Measurements from ENCODE around the gene RAB6C.
"Not testable (repeated sequence)": the region's sequence is repeated elsewhere in the genome, so short reads cannot be mapped to it uniquely, and the experiment has no call there.

Gene RAB6C

DNA sequence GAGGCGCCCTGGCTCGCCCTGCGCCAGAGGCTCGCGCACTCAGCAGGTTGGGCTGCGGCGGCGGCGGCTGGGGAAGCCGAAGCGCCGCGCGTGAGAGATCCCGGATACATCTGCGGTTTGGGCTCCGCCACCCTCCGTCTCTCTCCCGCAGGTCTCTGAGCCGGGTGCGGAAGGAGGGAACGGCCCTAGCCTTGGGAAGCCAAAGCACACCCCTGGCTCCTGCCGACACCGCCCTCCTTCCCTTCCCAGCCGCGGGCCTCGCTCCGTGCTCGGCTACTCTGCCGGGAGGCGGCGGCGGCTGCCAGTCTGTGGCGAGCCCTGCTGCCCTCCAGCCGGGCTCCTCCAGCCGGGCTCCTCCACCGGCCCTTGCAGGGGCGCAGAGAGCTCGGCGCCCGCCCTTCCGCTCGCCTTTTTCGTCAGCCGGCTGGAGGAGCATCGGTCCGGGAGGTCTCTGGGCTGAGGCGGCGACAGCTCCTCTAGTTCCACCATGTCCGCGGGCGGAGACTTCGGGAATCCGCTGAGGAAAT is at the start of gene RAB6C:
Gene RAB6C (plus strand): TSS at position 38 of the 527 bp plus-strand sequence. CDS start 450 bp downstream, at position 488.
- not testable (repeated sequence) for DNase-seq

DNA sequence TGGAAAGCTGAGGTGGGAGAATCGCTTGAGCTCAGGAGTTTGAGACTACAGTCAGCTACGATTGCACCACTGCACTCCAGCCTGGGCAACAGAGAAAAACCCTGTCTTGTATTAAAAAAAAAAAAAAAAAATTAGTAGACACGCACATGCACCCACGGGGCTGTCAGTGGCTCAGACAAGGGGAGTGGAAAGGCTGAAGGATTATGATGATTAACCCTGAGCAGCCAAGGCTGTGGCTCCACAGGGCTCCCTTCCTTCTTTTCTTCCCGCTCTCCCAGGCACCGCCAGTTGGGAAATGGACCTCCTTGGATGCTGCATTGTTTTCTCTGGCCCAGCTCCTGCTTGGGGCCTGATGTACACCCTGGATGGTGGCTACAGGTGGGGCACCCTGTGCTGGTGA is 49.0 kb upstream of the RAB6C start:
- DNase-seq, result no peak

DNA sequence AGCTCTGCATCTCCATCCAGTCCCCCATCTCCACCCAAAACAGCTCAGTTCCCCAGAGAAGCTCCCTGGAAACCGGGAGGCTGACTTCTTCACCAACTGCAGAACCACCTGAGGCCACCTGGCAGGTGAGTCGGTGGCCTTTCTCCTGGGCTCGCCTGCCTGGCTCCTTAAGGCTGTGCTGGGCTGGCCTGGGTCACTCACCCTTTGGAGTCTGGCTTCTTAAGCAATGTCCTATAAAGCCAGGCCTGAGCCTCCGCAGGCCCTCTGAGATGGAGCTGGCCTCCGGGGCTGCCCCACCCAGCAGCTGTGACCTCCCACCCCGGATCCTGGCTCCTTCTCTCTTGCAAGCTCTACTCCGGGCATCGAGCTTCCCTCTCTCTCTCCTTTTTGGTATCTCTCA is 46.1 kb upstream of the RAB6C start:
- not testable (repeated sequence) for DNase-seq

DNA sequence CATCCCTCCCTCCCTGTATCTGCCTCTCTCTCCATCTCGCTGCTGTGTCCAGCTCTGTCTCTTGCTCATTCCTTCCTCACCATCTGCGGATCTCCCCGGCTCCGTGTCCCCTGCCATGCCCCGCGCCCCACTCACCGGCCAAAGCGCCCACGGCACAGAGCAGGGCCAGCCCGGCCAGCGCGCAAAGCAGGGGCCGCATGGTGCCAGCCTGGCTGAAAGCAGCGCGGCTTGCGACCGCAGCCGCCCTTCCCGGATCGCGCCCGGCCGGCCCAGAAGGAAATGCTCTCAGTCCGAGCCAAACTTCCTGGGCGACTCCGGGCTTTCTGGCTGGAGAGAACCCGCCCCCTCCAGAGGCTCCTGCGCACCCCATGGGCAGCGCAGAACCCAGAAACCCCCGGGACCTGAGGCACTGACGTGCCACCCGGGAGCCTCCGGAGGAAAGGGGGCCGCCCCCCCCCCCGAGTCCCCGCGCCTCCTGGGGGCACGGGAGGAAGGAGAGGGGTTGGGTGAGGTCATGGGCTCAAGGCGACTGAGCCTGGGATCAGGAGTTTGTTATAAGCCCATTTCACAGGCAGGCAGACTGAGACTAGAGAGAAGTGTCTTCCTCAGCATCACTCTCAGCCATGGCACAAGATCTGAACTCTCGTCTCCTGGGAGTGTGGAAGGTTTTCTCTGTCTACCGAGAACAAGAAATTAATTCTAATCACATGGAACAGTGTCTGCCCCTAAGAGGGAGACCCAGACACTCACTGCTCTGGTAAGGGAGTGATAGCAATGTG is 45.2 kb upstream of the RAB6C start:
- DNase-seq, result no peak

DNA sequence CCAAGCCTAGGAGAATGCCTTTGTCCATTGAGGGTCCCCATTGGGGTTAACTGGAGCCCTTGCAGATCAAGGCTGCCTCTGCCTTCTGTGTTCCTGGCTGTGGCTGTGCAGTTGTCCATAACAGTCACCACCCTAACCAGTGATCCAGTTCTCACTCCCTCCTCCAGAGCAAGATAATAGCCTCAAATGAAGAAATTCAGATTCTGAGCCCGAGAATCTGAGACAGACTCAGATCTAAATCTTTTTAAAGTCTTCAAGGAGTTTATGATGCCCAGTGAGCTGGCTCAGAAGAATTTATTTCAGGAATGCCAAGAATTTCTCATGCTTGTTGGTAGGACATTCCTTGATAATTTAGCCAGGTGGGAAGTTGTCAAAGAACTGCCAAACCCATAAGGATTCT is 44.3 kb upstream of the RAB6C start:
- no peak for DNase-seq

DNA sequence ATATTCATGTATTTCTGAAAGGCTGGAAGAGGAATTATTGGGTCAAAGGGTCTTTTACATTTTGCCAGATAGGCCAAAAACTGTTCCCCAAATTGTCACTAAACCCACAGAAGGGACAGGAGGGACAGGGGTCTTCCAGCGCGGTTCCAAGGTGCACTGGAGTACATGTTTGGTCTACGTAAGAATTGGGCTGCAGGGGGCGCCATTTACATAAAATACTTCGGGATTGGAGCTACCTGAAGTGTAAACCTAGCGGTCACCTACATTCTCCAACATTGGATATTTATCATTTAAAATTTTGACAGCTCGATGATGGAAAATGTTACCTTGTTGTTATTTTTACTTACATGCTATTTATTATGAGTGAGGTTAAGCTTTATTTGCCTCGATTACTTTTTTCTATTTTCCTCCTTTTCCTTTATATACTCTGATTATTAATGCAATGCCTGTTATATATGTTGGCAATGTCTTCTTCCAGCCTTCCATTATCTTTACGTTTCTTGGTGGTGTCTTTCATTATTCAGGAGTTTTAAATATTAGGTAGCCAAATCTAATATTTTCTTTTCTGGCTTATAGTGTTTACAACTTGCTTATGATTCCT is 43.0 kb upstream of the RAB6C start:
- no peak for DNase-seq

DNA sequence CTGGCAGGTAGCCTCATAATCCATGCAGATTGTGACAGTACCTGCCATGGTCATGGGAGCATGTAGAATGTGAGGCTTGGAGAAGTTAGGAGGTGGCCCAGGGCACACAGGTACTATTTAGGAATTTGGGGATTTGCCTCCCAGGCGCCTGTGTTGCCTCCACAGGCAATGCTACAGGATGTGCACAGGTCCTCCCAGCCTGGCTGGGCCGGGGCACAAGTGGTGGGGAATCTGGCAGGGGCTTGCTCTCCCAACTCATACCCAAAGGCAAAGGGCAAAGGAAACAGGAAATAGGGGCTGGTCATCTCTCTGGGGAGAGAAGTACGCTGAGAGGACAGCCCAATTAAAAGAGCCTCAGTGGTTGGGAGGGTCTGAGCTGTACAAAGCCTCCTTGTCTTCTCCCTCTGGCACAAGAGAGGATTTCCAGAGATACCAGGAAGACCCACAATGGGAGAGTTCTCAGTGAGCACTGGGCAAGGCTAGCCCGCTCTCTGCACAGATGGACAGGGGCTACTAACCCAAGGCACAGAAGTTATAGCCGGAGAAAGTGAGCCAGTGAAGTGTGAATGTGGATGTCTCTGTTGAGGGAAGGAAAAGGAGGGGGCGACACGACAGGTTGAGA is 40.5 kb upstream of the RAB6C start:
- DNase-seq, result not testable (repeated sequence)

DNA sequence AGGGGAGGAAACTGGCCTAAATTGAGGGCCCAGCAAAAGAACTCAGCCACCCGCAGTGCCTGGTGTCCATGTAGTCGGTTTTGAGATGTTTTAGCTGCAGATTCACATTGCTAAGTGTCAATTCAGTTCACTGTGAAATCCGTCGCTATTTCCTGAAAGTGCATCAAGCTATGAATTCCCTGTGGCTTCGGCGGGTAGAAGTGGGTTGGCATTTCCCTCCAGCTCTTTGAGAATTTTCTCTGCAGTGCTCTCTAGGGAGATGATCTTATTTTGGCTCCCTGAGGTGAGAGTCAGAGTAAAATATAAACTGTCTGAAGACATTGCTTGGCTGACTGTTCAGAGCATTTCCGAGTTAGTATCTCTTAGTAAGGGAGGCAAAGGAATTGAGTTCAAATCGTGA is 36.0 kb upstream of the RAB6C start:
- DNase-seq, result not testable (repeated sequence)

DNA sequence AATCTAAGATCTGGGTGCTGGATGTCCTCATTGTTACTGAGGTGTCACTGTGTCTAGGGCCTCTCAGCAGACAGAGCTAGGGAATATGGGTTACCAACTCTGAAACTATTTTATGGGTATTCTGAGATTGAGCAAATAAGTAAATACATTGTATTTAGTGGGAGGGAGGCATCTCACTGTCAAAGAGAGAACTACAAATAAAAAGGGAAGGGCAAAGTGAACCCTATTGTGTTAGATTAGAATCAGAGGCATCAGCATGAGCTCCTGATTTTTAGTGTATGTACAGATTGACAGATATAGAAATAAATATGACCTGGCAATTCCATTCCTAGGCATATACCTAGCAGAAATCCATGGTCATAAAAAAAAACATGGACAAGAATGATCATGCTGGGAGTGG is 33.9 kb upstream of the RAB6C start:
- no peak for DNase-seq

DNA sequence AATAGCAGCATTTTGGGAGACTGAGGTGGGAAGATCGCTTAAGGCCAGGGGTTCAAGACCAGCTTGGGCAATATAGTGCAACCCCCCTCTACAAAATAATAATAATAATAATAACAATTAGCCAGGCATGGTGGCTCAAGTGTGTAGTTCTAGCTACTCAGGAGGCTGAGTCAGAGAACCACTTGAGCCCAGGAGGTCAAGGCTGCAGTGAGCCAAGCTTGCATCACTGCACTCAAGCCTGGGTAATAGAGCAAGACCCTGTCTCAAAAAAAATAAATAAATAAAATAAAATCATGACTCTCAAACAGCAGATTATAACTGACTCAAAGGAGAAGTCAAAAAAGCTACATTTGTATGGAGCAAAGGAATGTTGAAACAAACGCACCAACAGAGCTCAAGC is 31.8 kb upstream of the RAB6C start:
- not testable (repeated sequence) for DNase-seq

DNA sequence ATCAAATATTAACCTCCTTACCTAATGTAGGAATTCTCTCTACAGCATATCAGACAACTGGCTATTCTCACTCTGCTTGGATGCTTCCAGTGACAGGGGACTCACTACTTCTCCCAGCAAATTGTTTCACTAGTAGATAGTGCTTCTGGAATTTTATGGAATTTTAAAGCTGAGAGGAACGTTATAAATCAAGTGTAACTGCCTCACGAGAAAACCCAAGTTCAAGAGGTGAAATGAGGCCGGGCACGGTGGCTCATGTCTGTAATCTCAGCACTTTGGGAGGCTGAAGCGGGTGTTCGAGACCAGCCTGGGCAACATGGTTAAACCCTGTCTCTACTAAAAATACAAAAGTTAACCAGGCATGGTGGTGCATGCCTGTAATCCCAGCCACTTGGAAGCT is 23.3 kb upstream of the RAB6C start:
- DNase-seq, result not testable (repeated sequence)

DNA sequence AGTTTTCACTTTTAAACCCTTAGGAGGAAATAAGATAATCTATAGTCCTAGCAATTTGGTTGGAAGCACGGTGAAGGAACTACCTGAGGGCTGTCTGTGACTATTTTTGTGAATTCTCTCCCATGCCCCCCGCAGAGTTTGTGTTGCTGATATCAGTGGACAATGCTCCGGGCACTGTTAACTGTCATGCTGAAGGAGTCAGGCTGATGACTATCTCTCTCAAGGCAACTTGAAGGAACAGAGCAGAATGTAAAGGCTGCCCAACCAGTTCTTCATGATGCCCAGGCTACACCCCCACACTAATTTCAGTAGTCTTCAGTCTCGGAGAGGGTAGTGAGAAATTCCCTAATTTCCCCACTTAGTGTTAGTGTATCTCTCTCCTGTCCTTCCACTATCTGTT is 21.6 kb upstream of the RAB6C start:
- no peak for DNase-seq

DNA sequence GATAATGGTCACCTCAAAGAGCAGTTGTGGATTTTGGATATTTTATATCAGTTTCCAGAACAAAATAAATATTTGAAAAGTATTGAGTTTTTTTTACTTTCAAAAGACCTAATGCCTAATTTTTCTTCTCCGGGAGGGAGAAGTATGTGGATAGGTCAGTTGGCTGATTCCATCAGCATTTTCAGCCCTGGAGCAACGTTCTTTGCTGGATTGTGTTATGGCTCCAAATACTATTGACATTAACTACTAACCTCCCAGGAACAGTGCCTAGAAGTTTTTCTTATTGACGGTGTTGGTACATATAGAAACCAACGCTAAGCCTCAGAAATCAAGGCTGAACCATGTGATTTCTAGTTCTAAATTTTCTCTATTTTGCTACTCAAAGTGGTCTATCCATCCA is 20.7 kb upstream of the RAB6C start:
- not testable (repeated sequence) for DNase-seq

DNA sequence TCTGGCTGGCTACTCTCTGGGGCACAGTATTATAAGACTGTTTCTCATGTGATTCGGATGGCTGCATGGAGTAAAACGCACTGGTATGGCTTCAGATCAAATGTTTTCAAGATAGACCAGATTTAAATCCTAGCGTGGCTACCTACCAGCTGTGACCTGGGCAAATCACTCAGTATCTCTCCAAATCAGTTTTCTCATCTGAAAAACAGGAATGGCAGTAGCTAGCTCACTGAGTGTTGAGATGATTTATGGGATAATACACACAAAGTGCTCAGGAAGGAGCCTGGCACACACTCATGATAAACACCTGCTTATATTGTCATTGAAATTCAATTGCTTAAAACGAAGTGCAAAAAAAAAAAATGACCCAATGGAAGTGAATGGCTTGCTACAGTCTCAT is 10.9 kb upstream of the RAB6C start:
- not testable (repeated sequence) for DNase-seq

DNA sequence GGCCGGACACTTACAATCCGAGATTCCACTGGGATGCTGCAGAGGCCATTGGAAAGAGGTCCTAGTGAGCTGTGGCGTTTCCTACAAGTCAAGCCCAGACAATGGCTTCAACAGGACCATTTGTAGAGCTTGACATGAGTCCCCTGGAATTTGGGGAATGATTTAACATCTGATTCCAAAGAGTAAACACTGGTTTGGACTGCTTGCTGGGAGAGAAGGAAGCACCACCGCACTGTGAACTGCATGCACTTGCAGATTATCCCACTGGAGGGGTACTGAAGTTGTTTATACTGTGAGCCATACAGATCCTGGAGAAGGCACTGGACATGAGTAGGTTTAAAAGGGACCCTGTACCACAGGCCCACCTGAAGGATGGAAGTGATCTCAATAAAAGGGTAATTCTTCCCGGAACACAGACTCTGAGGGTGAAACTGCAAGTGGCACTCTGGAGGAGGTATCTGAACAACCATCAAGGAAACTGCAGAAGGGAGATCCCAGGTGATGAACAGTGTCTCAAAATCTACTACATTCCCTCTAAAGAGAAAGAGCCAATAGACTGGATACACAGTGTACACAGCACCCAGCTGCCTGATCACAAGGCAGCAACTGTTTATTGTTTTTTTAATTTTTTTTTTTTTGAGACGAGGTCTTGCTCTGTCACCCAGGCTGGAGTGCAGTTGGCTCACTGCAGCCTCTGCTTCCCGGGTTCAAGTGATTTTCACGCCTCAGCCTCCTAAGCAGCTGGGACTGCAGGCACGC is 4.3 kb upstream of the RAB6C start:
- DNase-seq, result no peak

DNA sequence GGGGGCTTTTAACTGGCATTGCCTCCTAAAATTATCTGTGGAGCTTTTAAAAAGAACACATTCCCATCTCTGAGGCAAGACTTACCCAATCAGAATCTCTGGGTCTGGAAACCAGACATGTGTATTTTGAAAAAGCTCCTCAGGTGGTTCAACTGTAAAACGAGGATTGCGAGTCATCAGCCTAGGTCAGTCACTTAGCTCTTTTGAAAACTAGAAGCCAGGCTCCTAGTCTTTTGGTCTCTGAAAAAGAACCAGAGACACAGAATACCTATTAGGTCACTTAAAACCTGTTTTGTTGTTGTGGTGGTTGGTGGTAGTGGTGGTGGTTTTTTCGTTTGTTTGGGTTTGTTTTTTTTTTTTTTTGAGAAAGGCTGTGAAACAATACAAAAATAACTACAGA is 2.5 kb upstream of the RAB6C start:
- not testable (repeated sequence) for DNase-seq

DNA sequence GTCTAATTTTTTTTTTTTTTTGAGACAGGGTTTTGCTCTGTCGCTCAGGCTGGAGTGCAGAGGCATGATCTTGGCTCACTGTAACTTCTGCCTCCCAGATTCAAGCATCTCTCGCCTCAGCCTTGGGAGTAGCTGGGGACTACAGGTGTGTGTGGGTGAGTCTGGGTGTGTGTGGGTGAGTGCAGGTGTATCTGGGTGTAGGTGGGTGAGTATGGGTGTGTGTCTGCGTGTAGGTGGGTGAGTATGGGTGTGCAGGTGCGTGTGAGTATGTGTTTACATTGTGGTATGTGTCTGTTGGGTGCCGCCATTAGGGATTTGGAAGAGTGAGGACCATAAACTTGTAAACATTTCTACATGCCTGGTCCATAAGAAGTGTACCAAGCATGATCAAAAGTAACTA is 1.5 kb upstream of the RAB6C start:
- DNase-seq, result no peak

DNA sequence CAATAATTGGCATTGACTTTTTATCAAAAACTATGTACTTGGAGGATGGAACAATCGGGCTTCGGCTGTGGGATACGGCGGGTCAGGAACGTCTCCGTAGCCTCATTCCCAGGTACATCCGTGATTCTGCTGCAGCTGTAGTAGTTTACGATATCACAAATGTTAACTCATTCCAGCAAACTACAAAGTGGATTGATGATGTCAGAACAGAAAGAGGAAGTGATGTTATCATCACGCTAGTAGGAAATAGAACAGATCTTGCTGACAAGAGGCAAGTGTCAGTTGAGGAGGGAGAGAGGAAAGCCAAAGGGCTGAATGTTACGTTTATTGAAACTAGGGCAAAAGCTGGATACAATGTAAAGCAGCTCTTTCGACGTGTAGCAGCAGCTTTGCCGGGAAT is 780 bp downstream of the RAB6C start:
- not testable (repeated sequence) for DNase-seq

DNA sequence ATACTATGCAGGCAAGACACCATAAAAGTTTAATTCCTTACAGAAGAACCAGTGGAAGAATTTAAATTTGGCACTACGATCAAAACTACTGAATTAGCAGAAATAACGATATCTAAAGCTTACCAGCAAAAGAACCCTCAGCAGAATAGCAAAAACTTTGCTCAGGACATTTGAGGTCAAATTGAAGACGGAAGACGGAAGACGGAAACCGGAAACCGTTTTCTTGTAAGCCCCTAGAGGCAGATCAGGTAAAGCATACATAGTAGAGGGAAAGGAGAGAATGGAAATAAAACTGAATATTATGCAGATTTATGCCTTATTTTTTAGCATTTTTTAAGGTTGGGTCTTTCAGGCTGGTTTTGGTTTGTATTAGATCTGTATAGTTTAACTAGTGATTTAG is 2.2 kb downstream of the RAB6C start:
- not testable (repeated sequence) for DNase-seq

DNA sequence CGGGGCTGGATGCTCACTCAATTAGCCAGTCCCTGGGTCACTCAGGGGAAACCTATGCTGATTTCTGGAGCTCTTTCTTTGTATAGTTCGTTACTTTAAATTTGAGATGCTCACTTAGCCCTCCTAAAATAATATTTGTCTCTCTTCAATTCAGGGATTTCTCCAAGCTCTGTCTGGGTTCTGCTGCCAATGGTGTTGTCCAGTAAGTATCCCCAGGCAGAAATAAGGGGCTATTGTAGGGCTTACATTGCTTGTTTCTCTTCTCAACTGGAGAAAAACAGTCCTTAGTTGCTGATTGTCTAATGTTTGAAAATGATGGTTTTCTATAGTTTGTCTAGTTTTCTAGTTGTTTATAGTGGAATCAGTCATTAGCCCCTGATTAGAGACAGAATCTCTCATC is 5.0 kb downstream of the RAB6C start:
- no peak for DNase-seq

DNA sequence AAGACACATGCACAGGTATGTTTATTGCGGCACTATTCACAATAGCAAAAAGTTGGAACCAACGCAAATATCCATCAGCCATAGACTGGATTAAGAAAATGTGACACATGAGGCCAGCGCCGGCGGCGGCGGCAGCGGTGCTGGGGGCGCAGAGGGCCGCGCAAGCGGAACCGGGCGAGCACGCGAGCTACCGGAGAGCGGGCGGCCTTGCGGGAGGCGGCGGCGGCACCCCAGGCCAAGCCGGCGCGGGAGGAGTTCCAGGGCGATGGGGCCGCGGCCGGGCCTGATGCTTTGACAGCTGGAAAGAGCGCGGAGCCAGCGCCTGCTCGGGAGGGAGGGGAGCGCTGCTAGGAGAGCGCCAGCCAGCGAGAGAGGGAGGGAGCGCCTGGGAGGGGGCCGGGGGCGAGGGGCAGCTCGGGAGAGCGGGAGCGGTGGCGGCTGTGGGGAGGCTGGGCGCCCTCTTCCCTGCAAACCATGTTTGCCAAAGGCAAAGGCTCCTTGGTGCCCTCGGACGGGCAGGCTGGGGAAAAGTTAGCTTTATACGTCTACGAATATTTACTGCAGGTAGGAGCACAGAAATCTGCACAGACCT is 13.0 kb downstream of the RAB6C start:
- not testable (repeated sequence) for DNase-seq

DNA sequence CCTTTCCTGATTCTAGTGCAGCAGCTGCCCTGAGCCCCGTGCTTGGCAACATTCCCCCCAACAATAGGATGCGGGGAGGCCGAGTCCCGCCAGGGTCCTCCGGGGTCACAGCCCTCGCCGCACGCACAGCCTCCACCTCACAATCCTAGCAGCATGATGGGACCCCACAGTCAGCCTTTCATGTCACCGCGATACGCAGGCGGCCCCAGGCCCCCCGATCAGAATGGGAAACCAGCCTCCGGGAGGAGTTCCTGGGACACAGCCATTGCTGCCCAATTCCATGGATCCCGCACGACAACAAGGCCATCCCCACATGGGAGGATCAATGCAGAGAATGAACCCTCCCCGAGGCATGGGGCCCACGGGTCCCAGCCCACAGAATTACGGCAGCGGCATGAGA is 13.7 kb downstream of the RAB6C start:
- not testable (repeated sequence) for DNase-seq
